ENCODE data around the gene PTPRR. TPM values are rescaled to one million over a fixed set of nuclear protein-coding genes. Genes with fewer than 3 reads are reported as not detected.

PTPRR gene
- total and polyA plus RNA-seq, 7 donors = 0.99 to 38.6 (median 4.2) TPM

DNA sequence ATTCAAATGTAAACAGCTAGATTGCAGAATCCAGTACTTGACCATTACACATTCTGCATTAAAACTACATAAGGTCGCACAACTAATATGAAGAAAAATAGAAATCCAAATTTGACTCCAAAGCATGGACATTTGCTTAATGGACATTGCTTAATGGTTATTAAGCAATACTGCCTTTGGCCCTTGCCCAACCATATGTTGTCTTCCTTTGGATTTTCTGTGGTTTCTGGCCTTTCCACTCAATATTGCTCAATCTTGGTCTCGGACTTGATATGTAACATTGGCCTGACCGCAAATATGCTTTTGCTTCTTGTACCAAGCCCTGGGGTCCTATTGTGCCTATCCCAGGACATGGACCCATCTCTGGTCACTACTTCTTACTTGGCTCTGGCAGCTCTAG lies 67.2 kb downstream of the PTPRR start:
- H3K9me3 ChIP-seq = no peaks in the 10 kb centered on the region
- WGBS, 2 donors = 80 to 85% methylated on average over 3 of the region's 3 CpGs
- peak; percentile 61 for DNase-seq
- no peaks in the 10 kb centered on the region for H3K36me3 ChIP-seq
- intact Hi-C loops (cut with DNase I) = no loop called here
- no peaks in the 10 kb centered on the region for H3K27me3 ChIP-seq
- H3K4me1 ChIP-seq = no peaks in the 10 kb centered on the region
- TF ChIP-seq CTCF (IDR thresholded peaks at IDR 0.05) (no peak), POLR2AphosphoS5 (IDR thresholded peaks at IDR 0.05) (peak in 3 of 4 donors; percentile 37 to 66 (median 43))
- no peak overlapping the region for H3K4me3 ChIP-seq
- H3K27ac ChIP-seq = peak overlapping the region in 1 of 4 donors; percentile 3

GRCh38 chr12:70852416-70853150 lies 68.0 kb downstream of the PTPRR start:
- TF ChIP-seq EP300 (IDR thresholded peaks at IDR 0.05) = no peak
- TF ChIP-seq CTCF (IDR thresholded peaks at IDR 0.05) = no peak
- no peak for TF ChIP-seq POLR2AphosphoS5 (IDR thresholded peaks at IDR 0.05)
- no peak for TF ChIP-seq POLR2A (IDR thresholded peaks at IDR 0.05)
- H3K27ac ChIP-seq = no peak overlapping the region
- no peaks in the 10 kb centered on the region for H3K4me1 ChIP-seq
- no peak overlapping the region for H3K4me3 ChIP-seq
- no peaks in the 10 kb centered on the region for H3K9me3 ChIP-seq
- DNase-seq = no peak
- no peaks in the 10 kb centered on the region for H3K27me3 ChIP-seq
- intact Hi-C loops (cut with DNase I) = no loop called here
- 77 to 83% methylated on average over 7 of the region's 7 CpGs for WGBS, 2 donors
- no peaks in the 10 kb centered on the region for H3K36me3 ChIP-seq

DNA sequence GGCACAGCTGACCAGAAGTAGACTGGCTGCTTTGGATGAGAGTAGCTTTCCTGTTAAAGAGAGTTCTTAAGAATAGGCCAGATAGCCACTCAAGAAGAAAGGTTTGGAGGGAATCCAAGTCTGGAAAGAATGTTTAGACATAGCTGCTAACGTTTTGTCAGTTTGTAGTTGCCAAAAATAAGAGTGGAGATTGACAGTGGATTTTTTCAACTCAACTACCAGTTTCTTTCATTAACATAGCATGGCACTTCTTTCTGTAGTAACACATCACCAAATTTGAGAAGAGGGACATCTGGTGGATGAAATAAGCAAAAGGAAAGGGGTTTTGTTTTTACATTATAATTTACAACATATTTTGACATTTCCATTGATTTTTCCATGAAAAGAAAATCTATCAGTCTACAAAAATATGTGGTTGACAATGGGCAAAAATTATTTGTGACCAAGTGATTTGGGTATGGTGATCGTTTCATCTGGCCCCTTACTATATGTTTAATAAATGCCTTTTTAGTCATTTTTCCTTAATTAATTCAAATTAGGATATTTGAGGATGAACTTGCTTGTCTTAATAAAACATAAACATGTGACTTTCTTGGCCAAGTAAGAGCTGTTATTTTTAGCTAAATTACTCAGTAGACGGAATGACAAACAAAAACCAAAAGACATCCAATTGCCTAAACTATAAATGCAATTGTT lies 71.1 kb downstream of the PTPRR start:
- TF ChIP-seq CTCF (IDR thresholded peaks at IDR 0.05) = no peak
- TF ChIP-seq POLR2AphosphoS5 (IDR thresholded peaks at IDR 0.05) = no peak
- no peak for TF ChIP-seq EP300 (IDR thresholded peaks at IDR 0.05)
- TF ChIP-seq POLR2A (IDR thresholded peaks at IDR 0.05) = no peak
- intact Hi-C loops (cut with DNase I) = no loop called here
- DNase-seq = no peak
- no peaks in the 10 kb centered on the region for H3K27me3 ChIP-seq
- no peak overlapping the region for H3K4me3 ChIP-seq
- H3K36me3 ChIP-seq = no peaks in the 10 kb centered on the region
- H3K4me1 ChIP-seq = no peaks in the 10 kb centered on the region
- no peaks in the 10 kb centered on the region for H3K9me3 ChIP-seq
- WGBS, 2 donors = 44 to 53% methylated on average over 3 of the region's 3 CpGs
- no peak overlapping the region for H3K27ac ChIP-seq

DNA sequence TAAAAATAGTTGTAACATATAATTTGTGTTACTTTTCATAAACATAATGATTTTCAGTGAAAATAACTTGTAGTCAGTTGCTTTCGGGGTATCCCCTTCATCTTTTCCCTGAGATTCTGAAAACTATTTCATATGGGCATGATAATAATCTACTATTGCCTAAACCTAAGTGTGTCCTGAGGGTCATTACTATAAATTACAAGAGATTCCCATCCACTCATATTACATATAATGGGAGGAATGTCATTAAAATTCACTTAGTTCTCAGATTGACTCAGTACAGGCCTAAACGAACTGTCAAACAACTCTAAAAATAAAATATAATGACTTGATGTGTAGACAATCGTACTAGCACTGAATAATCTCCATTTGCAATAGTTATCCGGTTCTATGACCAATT lies 72.7 kb downstream of the PTPRR start:
- Histone ChIP-seq H3K4me1 (no peaks in the 10 kb centered on the region), H3K36me3 (no peaks in the 10 kb centered on the region), H3K9me3 (no peaks in the 10 kb centered on the region), H3K27ac (no peak overlapping the region), H3K4me3 (no peak overlapping the region), H3K27me3 (no peaks in the 10 kb centered on the region)
- intact Hi-C loops (cut with DNase I) = no loop called here
- no peak for DNase-seq
- TF ChIP-seq POLR2A (IDR thresholded peaks at IDR 0.05) (no peak), POLR2AphosphoS5 (IDR thresholded peaks at IDR 0.05) (no peak), EP300 (IDR thresholded peaks at IDR 0.05) (no peak), CTCF (IDR thresholded peaks at IDR 0.05) (no peak)
- WGBS, 2 donors = 89% methylated on average over 4 of the region's 4 CpGs
